Activated CD8-positive, alpha-beta T cell treated with anti-CD3 and anti-CD28 coated beads, Interleukin-2, amount 10 ng/mL, durations not matched to agents 7 days and 5 days (primary cell): ENCODE results near the gene HSF2BP. TPM values are rescaled to one million over a fixed set of nuclear protein-coding genes. Genes with fewer than 3 reads are reported as not detected.
A peak's percentile ranks its signal among the peaks of the same experiment; 100 is the strongest.

ENCODE experiments used
- ATAC-seq: fragments of 150-1000 bp; cut with Tn5 transposase; one replicate; pipeline ENCODE4 v1.10.0; 2021; ENCODE audit warnings: moderate library complexity
- CTCF ChIA-PET: fragments of 350-600 bp; sonication (Branson Sonifier 250); formaldehyde crosslinking; loops from one replicate; lab custom pipeline; 2021; ENCODE audit warnings: antibody characterized with exemption; lab: Charles Lee
- POLR2A ChIA-PET: fragments of 350-600 bp; sonication (Branson Sonifier 250); formaldehyde crosslinking; loops from one replicate; lab custom pipeline; 2021; ENCODE audit warnings: antibody characterized with exemption; lab: Charles Lee
- DNase-seq: peaks from one replicate; pipeline ENCODE4 v3.0.0-alpha.2; 2020
- H3K27ac Mint-ChIP-seq: one replicate; pipeline ENCODE4 v1.8.0; 2021; ENCODE audit warnings: mild to moderate bottlenecking, mixed read lengths
- H3K27me3 Mint-ChIP-seq: one replicate; pipeline ENCODE4 v1.8.0; 2021; ENCODE audit warnings: low read depth, mixed read lengths
- H3K36me3 Mint-ChIP-seq: one replicate; pipeline ENCODE4 v1.8.0; 2021; ENCODE audit warnings: low read depth, mixed read lengths
- H3K4me1 Mint-ChIP-seq: one replicate; pipeline ENCODE4 v1.8.0; 2021; ENCODE audit warnings: low read depth, mixed read lengths
- H3K4me3 Mint-ChIP-seq: one replicate; pipeline ENCODE4 v1.8.0; 2021; ENCODE audit warnings: mild to moderate bottlenecking, mixed read lengths
- H3K9me3 Mint-ChIP-seq: one replicate; pipeline ENCODE4 v1.8.0; 2022; ENCODE audit warnings: mixed read lengths; ENCODE audit not compliant: insufficient read depth
- total RNA-seq, 2 experiments: library from RNA; stranded (reverse); gene quantifications; one replicate each; pipeline ENCODE4 v1.2.3, GENCODE V29; 2021

Gene HSF2BP
- total RNA-seq, 2 experiments from 2014 or later: 0.18 to 0.24 TPM

GRCh38 chr21:43694437-43695079 is 35.3 kb upstream of the HSF2BP start:
- no peak overlapping the region for H3K4me3 Mint-ChIP-seq
- H3K27ac Mint-ChIP-seq: no peak overlapping the region
- H3K27me3 Mint-ChIP-seq: no peaks in the 10 kb centered on the region
- DNase-seq (no peak), ATAC-seq (no peak)
- peaks cover 51% of the 10 kb centered on the region for H3K36me3 Mint-ChIP-seq
- no peaks in the 10 kb centered on the region for H3K9me3 Mint-ChIP-seq
- POLR2A ChIA-PET: no interaction called here
- CTCF ChIA-PET: no interaction called here
- peaks cover 8% of the 10 kb centered on the region for H3K4me1 Mint-ChIP-seq

GRCh38 chr21:43693981-43694380 is 34.7 kb upstream of the HSF2BP start:
- H3K4me3 Mint-ChIP-seq: no peak overlapping the region
- DNase-seq: no peak
- no peak overlapping the region for H3K27ac Mint-ChIP-seq
- peaks cover 49% of the 10 kb centered on the region for H3K36me3 Mint-ChIP-seq
- no peak for ATAC-seq
- H3K27me3 Mint-ChIP-seq: no peaks in the 10 kb centered on the region
- ChIA-PET POLR2A (no interaction called here), CTCF (no interaction called here)
- H3K9me3 Mint-ChIP-seq: no peaks in the 10 kb centered on the region
- peaks cover 8% of the 10 kb centered on the region for H3K4me1 Mint-ChIP-seq

- ATAC-seq: no peak
- H3K27ac Mint-ChIP-seq: no peak overlapping the region
- H3K27me3 Mint-ChIP-seq: no peaks in the 10 kb centered on the region
- DNase-seq: no peak
- POLR2A ChIA-PET: interaction anchor here (0.6 kb wide), 1 partner anchor 282 kb away, joined by 4 read pairs; no protein-coding TSS in a partner anchor
- H3K36me3 Mint-ChIP-seq: peaks cover 53% of the 10 kb centered on the region
- CTCF ChIA-PET: no interaction called here
- no peaks in the 10 kb centered on the region for H3K9me3 Mint-ChIP-seq
- H3K4me1 Mint-ChIP-seq: peaks cover 5% of the 10 kb centered on the region
- H3K4me3 Mint-ChIP-seq: no peak overlapping the region
Measured at GRCh38 chr21:43692949-43693348, 33.7 kb upstream of the HSF2BP start.

- no peaks in the 10 kb centered on the region for H3K4me1 Mint-ChIP-seq
- POLR2A ChIA-PET: interaction anchor here (1.0 kb wide), 1 partner anchor 19 kb away, joined by 3 read pairs; no protein-coding TSS in a partner anchor
Measured at GRCh38 chr21:43691801-43692200, 32.5 kb upstream of the HSF2BP start.

GRCh38 chr21:43691086-43691795 is 32.0 kb upstream of the HSF2BP start:
- Mint-ChIP-seq H3K4me1 (no peaks in the 10 kb centered on the region), H3K36me3 (peaks cover 58% of the 10 kb centered on the region), H3K4me3 (no peak overlapping the region), H3K27me3 (no peaks in the 10 kb centered on the region), H3K9me3 (no peaks in the 10 kb centered on the region), H3K27ac (no peak overlapping the region)
- ATAC-seq (no peak), DNase-seq (no peak)
- ChIA-PET CTCF (no interaction called here), POLR2A (interaction anchor here (1.0 kb wide), 1 partner anchor 19 kb away, joined by 3 read pairs; no protein-coding TSS in a partner anchor)

More at GRCh38 chr21:43691801-43692200, 32.5 kb upstream of the HSF2BP start:
- ATAC-seq: no peak
- H3K27ac Mint-ChIP-seq: no peak overlapping the region
- H3K4me3 Mint-ChIP-seq: no peak overlapping the region
- no peak for DNase-seq
- no peaks in the 10 kb centered on the region for H3K9me3 Mint-ChIP-seq
- CTCF ChIA-PET: no interaction called here
- peaks cover 57% of the 10 kb centered on the region for H3K36me3 Mint-ChIP-seq
- H3K27me3 Mint-ChIP-seq: no peaks in the 10 kb centered on the region

- Mint-ChIP-seq H3K27ac (no peak overlapping the region), H3K4me3 (no peak overlapping the region), H3K9me3 (no peaks in the 10 kb centered on the region), H3K27me3 (no peaks in the 10 kb centered on the region), H3K4me1 (no peaks in the 10 kb centered on the region), H3K36me3 (peaks cover 61% of the 10 kb centered on the region)
- ATAC-seq: no peak
- POLR2A ChIA-PET: no interaction called here
- no peak for DNase-seq
- CTCF ChIA-PET: no interaction called here
Measured at GRCh38 chr21:43690346-43690745, 31.1 kb upstream of the HSF2BP start.

- H3K4me3 Mint-ChIP-seq: no peak overlapping the region
- ATAC-seq: no peak
- peaks cover 61% of the 10 kb centered on the region for H3K36me3 Mint-ChIP-seq
- DNase-seq: no peak
- H3K4me1 Mint-ChIP-seq: peaks cover 2% of the 10 kb centered on the region
- no peaks in the 10 kb centered on the region for H3K27me3 Mint-ChIP-seq
- no peak overlapping the region for H3K27ac Mint-ChIP-seq
- POLR2A ChIA-PET: no interaction called here
- CTCF ChIA-PET: no interaction called here
- no peaks in the 10 kb centered on the region for H3K9me3 Mint-ChIP-seq
Measured at GRCh38 chr21:43689556-43690337, 30.5 kb upstream of the HSF2BP start.

- POLR2A ChIA-PET: no interaction called here
- H3K36me3 Mint-ChIP-seq: peaks cover 63% of the 10 kb centered on the region
- no peak overlapping the region for H3K27ac Mint-ChIP-seq
- no peaks in the 10 kb centered on the region for H3K9me3 Mint-ChIP-seq
- no peak overlapping the region for H3K4me3 Mint-ChIP-seq
- H3K27me3 Mint-ChIP-seq: no peaks in the 10 kb centered on the region
- peaks cover 10% of the 10 kb centered on the region for H3K4me1 Mint-ChIP-seq
- ATAC-seq (no peak), DNase-seq (no peak)
- CTCF ChIA-PET: no interaction called here
Measured at GRCh38 chr21:43688906-43689305, 29.6 kb upstream of the HSF2BP start.

GRCh38 chr21:43687566-43688399 is 28.5 kb upstream of the HSF2BP start:
- DNase-seq (no peak), ATAC-seq (no peak)
- H3K27me3 Mint-ChIP-seq: no peaks in the 10 kb centered on the region
- H3K4me1 Mint-ChIP-seq: peaks cover 15% of the 10 kb centered on the region
- H3K4me3 Mint-ChIP-seq: no peak overlapping the region
- ChIA-PET POLR2A (interaction anchor here (0.9 kb wide), 1 partner anchor 28 kb away, joined by 3 read pairs; the partner anchor contains the start of gene RRP1B), CTCF (no interaction called here)
- no peaks in the 10 kb centered on the region for H3K9me3 Mint-ChIP-seq
- no peak overlapping the region for H3K27ac Mint-ChIP-seq
- H3K36me3 Mint-ChIP-seq: peaks cover 60% of the 10 kb centered on the region

- peaks cover 15% of the 10 kb centered on the region for H3K4me1 Mint-ChIP-seq
- no peaks in the 10 kb centered on the region for H3K9me3 Mint-ChIP-seq
- ATAC-seq: no peak
- no peak for DNase-seq
- ChIA-PET CTCF (interaction anchor here (0.6 kb wide), 1 partner anchor 691 kb away, joined by 3 read pairs; no protein-coding TSS in a partner anchor), POLR2A (no interaction called here)
- no peak overlapping the region for H3K4me3 Mint-ChIP-seq
- no peak overlapping the region for H3K27ac Mint-ChIP-seq
- H3K27me3 Mint-ChIP-seq: no peaks in the 10 kb centered on the region
- H3K36me3 Mint-ChIP-seq: peaks cover 64% of the 10 kb centered on the region
Measured at GRCh38 chr21:43686811-43687565, 27.7 kb upstream of the HSF2BP start.

GRCh38 chr21:43684424-43684823 is 25.1 kb upstream of the HSF2BP start:
- POLR2A ChIA-PET: no interaction called here
- H3K27ac Mint-ChIP-seq: peak overlapping the region; percentile 63
- ATAC-seq: no peak
- peaks cover 15% of the 10 kb centered on the region for H3K4me1 Mint-ChIP-seq
- no peak overlapping the region for H3K4me3 Mint-ChIP-seq
- CTCF ChIA-PET: no interaction called here
- peaks cover 61% of the 10 kb centered on the region for H3K36me3 Mint-ChIP-seq
- DNase-seq: no peak
- H3K9me3 Mint-ChIP-seq: no peaks in the 10 kb centered on the region
- no peaks in the 10 kb centered on the region for H3K27me3 Mint-ChIP-seq
